ENCODE measurements around the gene NINL.

NINL gene

GRCh38 chr20:25534845-25535244 is 50.5 kb downstream of the NINL start:
- in situ Hi-C loops (cut with MboI; ENCODE audit: low sequenced_read_pairs), result no loop called here

GRCh38 chr20:25533920-25534700 is 51.2 kb downstream of the NINL start:
- in situ Hi-C loops (cut with MboI; ENCODE audit: low sequenced_read_pairs), result no loop called here

GRCh38 chr20:25532971-25533391 is 52.4 kb downstream of the NINL start:
- in situ Hi-C loops (cut with MboI; ENCODE audit: low sequenced_read_pairs), result no loop called here

- in situ Hi-C loops (cut with MboI; ENCODE audit: low sequenced_read_pairs), result no loop called here
These were observed 53.1 kb downstream of the NINL start for GRCh38 chr20:25532015-25532751.

GRCh38 chr20:25529295-25529951 is 55.9 kb downstream of the NINL start:
- in situ Hi-C loops (cut with MboI; ENCODE audit: low sequenced_read_pairs), result no loop called here

- in situ Hi-C loops (cut with MboI; ENCODE audit: low sequenced_read_pairs), result no loop called here
These were observed 57.4 kb downstream of the NINL start for GRCh38 chr20:25527949-25528348.

GRCh38 chr20:25526446-25526845 is 58.9 kb downstream of the NINL start:
- in situ Hi-C loops (cut with MboI; ENCODE audit: low sequenced_read_pairs), result no loop called here

GRCh38 chr20:25525867-25526266 is 59.5 kb downstream of the NINL start:
- in situ Hi-C loops (cut with MboI; ENCODE audit: low sequenced_read_pairs), result no loop called here

GRCh38 chr20:25525295-25525694 is 60.0 kb downstream of the NINL start:
- in situ Hi-C loops (cut with MboI; ENCODE audit: low sequenced_read_pairs), result no loop called here

- in situ Hi-C loops (cut with MboI; ENCODE audit: low sequenced_read_pairs), result no loop called here
These were observed 63.9 kb downstream of the NINL start for GRCh38 chr20:25521382-25521781.

GRCh38 chr20:25517124-25517523 is 68.2 kb downstream of the NINL start:
- in situ Hi-C loops (cut with MboI; ENCODE audit: low sequenced_read_pairs), result no loop called here

GRCh38 chr20:25514747-25515340 is 70.5 kb downstream of the NINL start:
- in situ Hi-C loops (cut with MboI; ENCODE audit: low sequenced_read_pairs), result no loop called here

GRCh38 chr20:25514195-25514594 is 71.1 kb downstream of the NINL start:
- in situ Hi-C loops (cut with MboI; ENCODE audit: low sequenced_read_pairs), result no loop called here

- in situ Hi-C loops (cut with MboI; ENCODE audit: low sequenced_read_pairs), result no loop called here
These were observed 72.6 kb downstream of the NINL start for GRCh38 chr20:25512709-25513108.

GRCh38 chr20:25511183-25511582 is 74.1 kb downstream of the NINL start:
- in situ Hi-C loops (cut with MboI; ENCODE audit: low sequenced_read_pairs), result no loop called here

GRCh38 chr20:25510721-25511120 is 74.6 kb downstream of the NINL start:
- in situ Hi-C loops (cut with MboI; ENCODE audit: low sequenced_read_pairs), result no loop called here

GRCh38 chr20:25510202-25510601 is 75.1 kb downstream of the NINL start:
- in situ Hi-C loops (cut with MboI; ENCODE audit: low sequenced_read_pairs), result no loop called here

GRCh38 chr20:25509084-25509483 is 76.2 kb downstream of the NINL start:
- in situ Hi-C loops (cut with MboI; ENCODE audit: low sequenced_read_pairs), result no loop called here

GRCh38 chr20:25508083-25508770 is 77.1 kb downstream of the NINL start:
- in situ Hi-C loops (cut with MboI; ENCODE audit: low sequenced_read_pairs), result no loop called here

- in situ Hi-C loops (cut with MboI; ENCODE audit: low sequenced_read_pairs), result no loop called here
These were observed 77.8 kb downstream of the NINL start for GRCh38 chr20:25507385-25508082.

All from HL-60/S4 treated with retinoic acid at 250 ng/mL for 4 days and 3 days (cell line).